Stimulated activated CD8-positive, alpha-beta memory T cell treated with anti-CD3 and anti-CD28 coated beads, Interleukin-12 subunit alpha, Interleukin-12 subunit beta, amount 100 ng/mL, for 4 hours (primary cell): Measurements from ENCODE around the gene RXFP1.

Experiments used
- DNase-seq: peaks from one replicate; pipeline ENCODE4 v3.0.0-alpha.2; 2020; ENCODE audit warnings: low read depth

Gene RXFP1

DNA sequence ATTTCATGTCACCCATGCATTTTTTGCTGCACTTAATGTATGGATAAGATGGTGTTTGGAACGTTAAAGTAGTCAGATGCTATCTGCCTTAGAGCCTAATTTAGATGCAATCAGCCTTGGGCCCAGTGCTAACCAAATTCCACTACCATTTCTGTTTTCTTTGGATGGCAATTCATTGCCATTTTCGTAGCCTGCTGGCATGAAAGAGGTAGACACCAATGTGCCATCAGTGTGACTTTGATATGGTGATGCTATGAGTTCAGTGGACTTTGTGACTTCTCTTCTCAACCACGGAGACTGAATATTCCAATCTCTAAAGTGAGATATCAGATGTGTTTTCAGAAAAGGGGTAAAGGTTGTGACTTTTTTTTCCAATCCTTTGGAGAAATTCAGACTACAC is 152.0 kb downstream of the RXFP1 start:
- no peak for DNase-seq

- DNase-seq: no peak
Measured at GRCh38 chr4:158676076-158676475, 154.4 kb downstream of the RXFP1 start.

GRCh38 chr4:158678767-158679166 is 157.1 kb downstream of the RXFP1 start:
- no peak for DNase-seq

DNA sequence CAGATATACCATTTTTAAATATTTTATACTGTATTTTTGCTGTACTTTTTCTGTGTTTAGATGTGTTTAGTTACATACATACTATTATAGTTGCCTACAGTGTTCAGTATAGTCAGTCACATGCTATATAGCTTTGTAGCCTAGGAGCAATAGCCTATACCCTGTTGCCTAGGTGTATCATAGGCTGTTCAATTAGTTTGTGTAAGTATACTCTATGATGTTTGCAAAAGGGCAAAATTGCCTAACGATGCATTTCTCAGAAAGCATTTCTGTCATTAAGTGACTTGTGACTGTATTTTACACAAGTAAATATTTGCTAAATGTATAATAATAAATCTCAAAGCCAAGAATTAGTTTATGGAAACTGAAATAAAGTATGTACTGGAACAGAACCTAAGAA is 159.9 kb downstream of the RXFP1 start:
- no peak for DNase-seq

DNA sequence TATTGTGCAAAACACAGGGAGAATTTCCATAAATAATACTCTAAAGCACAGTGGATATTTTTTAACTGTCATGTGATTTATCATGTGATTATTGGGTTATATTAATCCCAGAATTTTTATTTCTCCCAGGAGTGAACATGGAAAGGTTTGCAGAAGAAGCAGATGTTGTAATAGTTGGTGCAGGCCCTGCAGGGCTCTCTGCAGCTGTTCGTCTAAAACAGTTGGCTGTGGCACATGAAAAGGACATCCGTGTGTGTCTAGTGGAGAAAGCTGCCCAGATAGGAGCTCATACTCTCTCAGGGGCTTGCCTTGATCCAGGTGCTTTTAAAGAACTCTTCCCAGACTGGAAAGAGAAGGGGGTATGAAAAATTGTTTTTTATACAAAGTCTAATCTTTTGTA is 160.4 kb downstream of the RXFP1 start:
- no peak for DNase-seq

DNA sequence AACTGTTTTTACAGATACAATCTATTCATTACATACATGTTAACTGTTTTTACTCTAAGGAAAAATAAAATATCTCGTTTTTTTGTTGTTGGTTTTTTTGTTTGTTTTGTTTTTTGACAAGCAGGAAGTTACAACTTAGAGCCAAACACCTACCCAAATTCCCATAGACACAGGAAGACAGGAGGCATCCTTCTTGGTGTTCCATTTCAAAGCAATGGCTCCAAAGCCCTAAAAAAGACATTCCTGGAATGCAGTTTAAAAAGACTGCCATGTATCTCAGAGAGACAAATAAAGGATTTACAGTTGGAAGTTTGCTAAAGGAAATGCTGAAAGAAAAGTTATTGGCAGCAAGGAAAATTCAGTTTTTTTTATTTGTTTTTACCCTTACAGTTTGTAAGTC is 167.1 kb downstream of the RXFP1 start:
- no peak for DNase-seq
